Measurements from ENCODE around the gene MYL10. TPM values are rescaled to one million over a fixed set of nuclear protein-coding genes. Genes with fewer than 3 reads are reported as not detected.

Gene MYL10
- total and polyA plus RNA-seq, 2 of the 13 experiments (the other 11 are each of a cell fraction or from before 2014, with no cell fraction given): not detected

GRCh38 chr7:101659706-101660105 lies 30.6 kb upstream of the MYL10 start (continued):
- TF ChIP-seq HIC2 (CRISPR knock-in tag; IDR thresholded peaks at IDR 0.05; ENCODE audit: low read depth) (no peak), FOXO4 (CRISPR knock-in tag; conservative IDR thresholded peaks at IDR 0.05) (no peak), DZIP1 (CRISPR knock-in tag; IDR thresholded peaks at IDR 0.05) (no peak), DRAP1 (CRISPR knock-in tag; IDR thresholded peaks at IDR 0.05) (no peak), MLX (CRISPR knock-in tag; IDR thresholded peaks at IDR 0.05) (no peak), NCOA5 (CRISPR knock-in tag; IDR thresholded peaks at IDR 0.05) (no peak), AHR (CRISPR knock-in tag; IDR thresholded peaks at IDR 0.05) (no peak)

All from HepG2 (cell line).